IMR-90 (cell line): ENCODE data around the gene DNAJC12. TPM values are rescaled to one million over a fixed set of nuclear protein-coding genes. Genes with fewer than 3 reads are reported as not detected.

Source experiments
- ATAC-seq: fragments of 200-7000 bp; cut with Tn5 transposase; 2 replicates; pipeline ENCODE4 v1.9.1; 2020; ENCODE audit warnings: low read depth, mild to moderate bottlenecking, moderate library complexity
- BruUV-seq: library from RNA; stranded (reverse); fragments of 400-500 nt; replicated peaks from 2 replicates; lab custom pipeline; 2021; lab: Mats Ljungman, UMichigan
- CTCF ChIA-PET: fragments of 300-600 bp; formaldehyde crosslinking; extraction: SDS; loops from one replicate; lab custom pipeline; 2021; ENCODE audit warnings: antibody characterized with exemption; lab: Yijun Ruan, JAX
- POLR2A ChIA-PET: fragments of 300-600 bp; sonication (Branson Sonifier 250); formaldehyde crosslinking; loops from one replicate; lab custom pipeline; 2022; ENCODE audit warnings: antibody characterized with exemption; ENCODE audit not compliant: unreplicated experiment; lab: Charles Lee
- DNase-seq: peaks from one replicate; pipeline ENCODE4 v3.0.0; 2013
- H2AFZ ChIP-seq: replicated peaks from 2 replicates; pipeline ENCODE3; 2013; ENCODE audit warnings: low read length, mild to moderate bottlenecking; ENCODE audit not compliant: poor library complexity
- H2AK5ac ChIP-seq: 2 replicates; pipeline ENCODE4 v1.6.1; 2013; ENCODE audit warnings: low read depth, low read length, inconsistent platforms
- H2AK9ac ChIP-seq: replicated peaks from 2 replicates; pipeline ENCODE3; 2013; ENCODE audit warnings: mild to moderate bottlenecking, low read depth, low read length, moderate library complexity; ENCODE audit not compliant: poor library complexity
- H2BK120ac ChIP-seq: 2 replicates; pipeline ENCODE4 v1.6.1; 2013; ENCODE audit warnings: low read depth, low read length, inconsistent platforms
- H2BK15ac ChIP-seq: 3 replicates; pipeline ENCODE4 v1.6.1; 2013; ENCODE audit warnings: low read depth, low read length, inconsistent platforms
- H2BK20ac ChIP-seq: 2 replicates; pipeline ENCODE4 v1.6.1; 2013; ENCODE audit warnings: low read depth, mild to moderate bottlenecking, inconsistent platforms, low read length, moderate library complexity
- H2BK5ac ChIP-seq: 2 replicates; pipeline ENCODE4 v1.6.1; 2013; ENCODE audit warnings: mild to moderate bottlenecking, low read depth, low read length, inconsistent platforms; ENCODE audit not compliant: poor library complexity, severe bottlenecking
- H3K14ac ChIP-seq: replicated peaks from 2 replicates; pipeline ENCODE4 v1.6.1; 2013; ENCODE audit warnings: low read depth, low read length, inconsistent platforms
- H3K18ac ChIP-seq: 2 replicates; pipeline ENCODE4 v1.6.1; 2013; ENCODE audit warnings: low read depth, low read length, control low read depth
- H3K23ac ChIP-seq: 2 replicates; pipeline ENCODE4 v1.6.1; 2013; ENCODE audit warnings: low read depth, low read length, inconsistent platforms
- H3K27ac ChIP-seq: 2 replicates; pipeline ENCODE4 v1.5.1; 2013; ENCODE audit warnings: mild to moderate bottlenecking, control low read depth, low read length; ENCODE audit not compliant: insufficient read depth
- H3K27me3 ChIP-seq: 2 replicates; pipeline ENCODE4 v1.6.1; 2013; ENCODE audit warnings: low read length; ENCODE audit not compliant: control insufficient read depth, insufficient read depth
- H3K36me3 ChIP-seq: 2 replicates; pipeline ENCODE4 v1.6.1; 2013; ENCODE audit warnings: low read length, mixed read lengths; ENCODE audit not compliant: control insufficient read depth, insufficient read depth
- H3K4ac ChIP-seq: 2 replicates; pipeline ENCODE4 v1.6.1; 2013; ENCODE audit warnings: low read depth, low read length, inconsistent platforms
- H3K4me1 ChIP-seq: 2 replicates; pipeline ENCODE4 v1.6.1; 2013; ENCODE audit warnings: low read length, mixed read lengths; ENCODE audit not compliant: control insufficient read depth, insufficient read depth
- H3K4me2 ChIP-seq: 2 replicates; pipeline ENCODE4 v1.6.1; 2013; ENCODE audit warnings: low read depth, mild to moderate bottlenecking, control low read depth, low read length, moderate library complexity
- H3K4me3 ChIP-seq: 2 replicates; pipeline ENCODE4 v1.5.1; 2013; ENCODE audit warnings: low read depth, mild to moderate bottlenecking, control low read depth, low read length, moderate library complexity; ENCODE audit not compliant: insufficient read depth
- H3K56ac ChIP-seq: 2 replicates; pipeline ENCODE4 v1.6.1; 2013; ENCODE audit warnings: low read length, inconsistent platforms; ENCODE audit not compliant: insufficient read depth; ENCODE audit errors: extremely low read depth
- H3K79me1 ChIP-seq, 2 experiments: 2 replicates each; pipeline ENCODE4 v1.6.1; 2013; ENCODE audit warnings: low read length in 2 of 2, inconsistent platforms in 1 of 2, low read depth in 1 of 2
- H3K9ac ChIP-seq: 2 replicates; pipeline ENCODE4 v1.6.1; 2013; ENCODE audit warnings: low read depth, low read length, control low read depth
- H3K9me1 ChIP-seq: 2 replicates; pipeline ENCODE4 v1.6.1; 2013; ENCODE audit warnings: low read length, inconsistent platforms; ENCODE audit not compliant: insufficient read depth
- H3K9me3 ChIP-seq: 2 replicates; pipeline ENCODE4 v1.6.1; 2013; ENCODE audit warnings: low read length; ENCODE audit not compliant: control insufficient read depth, insufficient read depth
- H4K20me1 ChIP-seq: 2 replicates; pipeline ENCODE4 v1.6.1; 2013; ENCODE audit warnings: low read length, inconsistent platforms; ENCODE audit not compliant: insufficient read depth
- H4K5ac ChIP-seq: 2 replicates; pipeline ENCODE4 v1.6.1; 2013; ENCODE audit warnings: mild to moderate bottlenecking, low read depth, low read length, control low read depth
- H4K8ac ChIP-seq, 2 experiments: 2 replicates each; pipeline ENCODE4 v1.6.1; 2013; ENCODE audit warnings: low read depth in 2 of 2, low read length in 2 of 2, control low read depth in 1 of 2, inconsistent platforms in 1 of 2
- H4K91ac ChIP-seq: 2 replicates; pipeline ENCODE4 v1.6.1; 2013; ENCODE audit warnings: low read depth, low read length, inconsistent platforms; ENCODE audit not compliant: insufficient read depth
- BHLHE40 ChIP-seq: fragments of 150-350 bp; IDR thresholded peaks from 2 replicates; pipeline ENCODE4 v1.6.1; 2016; ENCODE audit warnings: mild to moderate bottlenecking, low read depth, low read length
- CEBPB ChIP-seq: IDR thresholded peaks from 2 replicates; pipeline ENCODE4 v1.6.1; 2012; ENCODE audit warnings: low read depth, low read length, improper control_type of control experiment
- CHD1 ChIP-seq: IDR thresholded peaks from 2 replicates; pipeline ENCODE4 v1.6.1; 2012; ENCODE audit warnings: low read depth, low read length, improper control_type of control experiment
- CTCF ChIP-seq: conservative IDR thresholded peaks from 2 replicates; pipeline ENCODE4 v1.5.1; 2012; ENCODE audit warnings: mild to moderate bottlenecking, low read depth, low read length, improper control_type of control experiment
- FOS ChIP-seq: fragments of 150-350 bp; IDR thresholded peaks from 2 replicates; pipeline ENCODE4 v1.6.1; 2016; ENCODE audit warnings: low read depth, low read length
- MAFK ChIP-seq: IDR thresholded peaks from 2 replicates; pipeline ENCODE4 v1.6.1; 2012; ENCODE audit warnings: low read depth, low read length, improper control_type of control experiment
- MAZ ChIP-seq: IDR thresholded peaks from 2 replicates; pipeline ENCODE4 v1.6.1; 2012; ENCODE audit warnings: low read depth, mild to moderate bottlenecking, low read length, improper control_type of control experiment, moderate library complexity, borderline replicate concordance
- MXI1 ChIP-seq: IDR thresholded peaks from 2 replicates; pipeline ENCODE4 v1.6.1; 2012; ENCODE audit warnings: low read depth, mild to moderate bottlenecking, low read length, moderate library complexity, borderline replicate concordance
- NFE2L2 ChIP-seq: fragments of 150-350 bp; IDR thresholded peaks from 2 replicates; pipeline ENCODE4 v1.6.1; 2016; ENCODE audit warnings: low read depth, mild to moderate bottlenecking, low read length
- POLR2A ChIP-seq: IDR thresholded peaks from 2 replicates; pipeline ENCODE4 v1.6.1; 2012; ENCODE audit warnings: mild to moderate bottlenecking, low read depth, low read length
- RAD21 ChIP-seq: IDR thresholded peaks from 2 replicates; pipeline ENCODE4 v1.6.1; 2012; ENCODE audit warnings: low read length, improper control_type of control experiment
- RCOR1 ChIP-seq: IDR thresholded peaks from 2 replicates; pipeline ENCODE4 v1.6.1; 2012; ENCODE audit warnings: mild to moderate bottlenecking, low read length, improper control_type of control experiment; ENCODE audit not compliant: insufficient replicate concordance
- RFX5 ChIP-seq: IDR thresholded peaks from 2 replicates; pipeline ENCODE4 v1.8.0; 2012; ENCODE audit warnings: low read depth, mild to moderate bottlenecking, low read length, moderate library complexity
- SMC3 ChIP-seq: fragments of 150-350 bp; IDR thresholded peaks from 2 replicates; pipeline ENCODE4 v1.6.1; 2016; ENCODE audit warnings: low read depth, mild to moderate bottlenecking, antibody characterized with exemption, low read length, moderate library complexity
- WGBS, 2 experiments: methylation state at CpG; one replicate each; pipeline versions ENCODE4 v1.1.5 to v1.1.7; 2013; ENCODE audit warnings: missing lambda C conversion rate in 2 of 2; ENCODE audit not compliant: insufficient read length in 1 of 2; ENCODE audit errors: extremely low coverage in 2 of 2; 5-methylcytosine and 5-hydroxymethylcytosine counted together
- dilution Hi-C: fragments of 300-500 bp; cut with HindIII; formaldehyde crosslinking; loops from one replicate; pipeline ENCODE4 v1.14.3; 2018; ENCODE audit warnings: low sequenced_read_pairs; ENCODE audit not compliant: unreplicated experiment
- in situ Hi-C: fragments of 300-500 bp; cut with MboI; formaldehyde crosslinking; loops from 3 replicates; pipeline ENCODE4 v1.14.3; 2019; ENCODE audit warnings: low sequenced_read_pairs, inconsistent platforms, mixed read lengths
- intact Hi-C: fragments of 100-400 bp; cut with micrococcal nuclease; formaldehyde crosslinking; loops from 2 replicates; pipeline ENCODE4 v1.10.0; 2022
- polyA plus RNA-seq, 3 experiments: library from polyadenylated mRNA; depleted of rRNA; stranded (reverse); fragments of >200 nt; gene quantifications; 2 replicates each; pipeline ENCODE4 v1.2.3, GENCODE V29; 2012; ENCODE audit warnings: low replicate concordance in 1 of 3
- total RNA-seq: library from RNA; depleted of rRNA; stranded (reverse); fragments of >200 nt; gene quantifications from 2 replicates; pipeline ENCODE4 v1.2.3, GENCODE V29; 2012
- TF ChIP-seq, protein P1 (sequence below): fragments of 150-350 bp; IDR thresholded peaks from 2 replicates; pipeline ENCODE4 v1.6.1; 2017; ENCODE audit warnings: mild to moderate bottlenecking, antibody characterized with exemption, low read length, low read depth
- TF ChIP-seq, protein P2 (sequence below): fragments of 150-350 bp; IDR thresholded peaks from 2 replicates; pipeline ENCODE4 v1.6.1; 2016; ENCODE audit warnings: low read depth, mild to moderate bottlenecking, low read length, moderate library complexity, borderline replicate concordance

Gene DNAJC12
- total and polyA plus RNA-seq, 2 of the 4 experiments (the other 2 are of a cell fraction): 2.3 to 2.9 TPM

DNA sequence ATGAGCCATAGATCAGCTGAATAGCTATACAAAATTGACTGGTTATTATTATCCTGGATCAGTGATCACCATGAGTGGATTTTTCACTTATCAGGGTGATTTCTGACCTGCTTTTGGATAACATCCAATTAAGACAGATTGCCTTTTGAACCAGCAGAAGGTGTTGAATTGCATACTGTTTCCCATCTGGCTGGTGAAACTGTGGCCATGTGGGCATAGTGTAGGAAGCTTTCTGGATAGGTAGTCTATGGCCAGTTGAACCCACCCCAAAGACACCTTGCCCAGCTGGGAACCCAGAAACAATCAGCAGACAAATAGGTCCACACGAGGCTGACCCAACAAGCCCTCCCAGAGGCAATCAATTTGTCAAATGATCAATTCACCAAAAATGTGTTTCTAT lies 29.3 kb downstream of the DNAJC12 start:
- ChIA-PET CTCF (no interaction called here), POLR2A (no interaction called here)
- no peak overlapping the region for H2AK5ac ChIP-seq
- no peak overlapping the region for H4K8ac ChIP-seq
- H4K91ac ChIP-seq: no peak overlapping the region
- dilution Hi-C loops (no loop called here), in situ Hi-C loops (no loop called here), intact Hi-C loops (no loop called here)
- H2AK9ac ChIP-seq: no peak overlapping the region
- no peak overlapping the region for H2BK15ac ChIP-seq
- H4K5ac ChIP-seq: no peak overlapping the region
- no peaks in the 10 kb centered on the region; the same call in 1 of the 2 replicates for H3K27me3 ChIP-seq
- H2BK5ac ChIP-seq: no peak overlapping the region
- H3K4me1 ChIP-seq: no peaks in the 10 kb centered on the region
- no peak for TF ChIP-seq CHD1
- no peak for TF ChIP-seq BHLHE40
- TF ChIP-seq SMC3: no peak
- no peak for TF ChIP-seq MAZ
- TF ChIP-seq, protein P1, sequence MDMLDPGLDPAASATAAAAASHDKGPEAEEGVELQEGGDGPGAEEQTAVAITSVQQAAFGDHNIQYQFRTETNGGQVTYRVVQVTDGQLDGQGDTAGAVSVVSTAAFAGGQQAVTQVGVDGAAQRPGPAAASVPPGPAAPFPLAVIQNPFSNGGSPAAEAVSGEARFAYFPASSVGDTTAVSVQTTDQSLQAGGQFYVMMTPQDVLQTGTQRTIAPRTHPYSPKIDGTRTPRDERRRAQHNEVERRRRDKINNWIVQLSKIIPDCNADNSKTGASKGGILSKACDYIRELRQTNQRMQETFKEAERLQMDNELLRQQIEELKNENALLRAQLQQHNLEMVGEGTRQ: no peak
- TF ChIP-seq NFE2L2: no peak
- no peak for TF ChIP-seq CEBPB
- TF ChIP-seq FOS: no peak
- no peak for TF ChIP-seq MXI1
- TF ChIP-seq RFX5: no peak
- no peak for TF ChIP-seq RAD21
- TF ChIP-seq RCOR1: no peak
- no peak for TF ChIP-seq POLR2A
- no peak for TF ChIP-seq CTCF
- no peak for TF ChIP-seq MAFK
- TF ChIP-seq, protein P2, sequence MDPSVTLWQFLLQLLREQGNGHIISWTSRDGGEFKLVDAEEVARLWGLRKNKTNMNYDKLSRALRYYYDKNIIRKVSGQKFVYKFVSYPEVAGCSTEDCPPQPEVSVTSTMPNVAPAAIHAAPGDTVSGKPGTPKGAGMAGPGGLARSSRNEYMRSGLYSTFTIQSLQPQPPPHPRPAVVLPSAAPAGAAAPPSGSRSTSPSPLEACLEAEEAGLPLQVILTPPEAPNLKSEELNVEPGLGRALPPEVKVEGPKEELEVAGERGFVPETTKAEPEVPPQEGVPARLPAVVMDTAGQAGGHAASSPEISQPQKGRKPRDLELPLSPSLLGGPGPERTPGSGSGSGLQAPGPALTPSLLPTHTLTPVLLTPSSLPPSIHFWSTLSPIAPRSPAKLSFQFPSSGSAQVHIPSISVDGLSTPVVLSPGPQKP: no peak
- no CpG with 5 or more reads among the region's 1 CpG for WGBS, 2 experiments
- H3K9me1 ChIP-seq: 0 out of 2 replicates have a peak, but pooled peaks cover 2% of the 10 kb centered on the region
- no peak overlapping the region for H3K14ac ChIP-seq
- H3K79me1 ChIP-seq: no peaks in the 10 kb centered on the region
- no peak overlapping the region for H3K18ac ChIP-seq
- BruUV-seq: no TSS peak
- H2BK20ac ChIP-seq: no peak overlapping the region
- DNase-seq (no peak), ATAC-seq (no peak)
- H3K23ac ChIP-seq: no peak overlapping the region
- no peak overlapping the region for H3K56ac ChIP-seq
- no peak overlapping the region for H2AFZ ChIP-seq
- no peak overlapping the region for H3K4ac ChIP-seq
- no peaks in the 10 kb centered on the region for H3K9me3 ChIP-seq
- H2BK120ac ChIP-seq: no peak overlapping the region
- no peaks in the 10 kb centered on the region for H3K36me3 ChIP-seq
- no peak overlapping the region for H3K27ac ChIP-seq
- no peak overlapping the region for H3K4me2 ChIP-seq
- no peak overlapping the region for H3K9ac ChIP-seq
- H3K4me3 ChIP-seq: no peak overlapping the region
- H4K20me1 ChIP-seq: no peaks in the 10 kb centered on the region
